Neural cell (in vitro differentiated cells): ENCODE measurements around the gene TMEM201. TPM values are rescaled to one million over a fixed set of nuclear protein-coding genes. Genes with fewer than 3 reads are reported as not detected.

Experiments
- H2AFZ ChIP-seq: fragments of 200-600, 300-800 bp; sonication (generic), shearing (Covaris generic); 2 replicates; pipeline ENCODE4 v1.6.0; 2014; ENCODE audit warnings: low read depth, mild to moderate bottlenecking, antibody characterized with exemption, low read length, moderate library complexity
- H3F3A ChIP-seq: fragments of 200-600 bp; shearing (Covaris generic); 2 replicates; pipeline ENCODE4 v1.6.1; 2016; ENCODE audit warnings: mild to moderate bottlenecking, moderate library complexity, mixed read lengths, antibody characterized with exemption, low read length; ENCODE audit not compliant: insufficient read depth, poor library complexity, severe bottlenecking
- H3K27ac ChIP-seq: fragments of 200-600, 300-800 bp; sonication (generic), shearing (Covaris generic); 2 replicates; pipeline ENCODE4 v1.5.1; 2014; ENCODE audit warnings: mild to moderate bottlenecking, low read length, moderate library complexity
- H3K27me3 ChIP-seq: fragments of 300-800, 200-600 bp; sonication (generic), shearing (Covaris generic); 2 replicates; pipeline ENCODE4 v1.6.0; 2014; ENCODE audit warnings: mild to moderate bottlenecking, low read depth, low read length, moderate library complexity; ENCODE audit not compliant: insufficient read depth
- H3K36me3 ChIP-seq: fragments of 300-800, 200-600 bp; sonication (generic), shearing (Covaris generic); 2 replicates; pipeline ENCODE4 v1.5.1; 2014; ENCODE audit warnings: mild to moderate bottlenecking, antibody characterized with exemption, low read length, moderate library complexity; ENCODE audit not compliant: insufficient read depth
- H3K4me2 ChIP-seq: fragments of 300-800, 200-600 bp; sonication (generic), shearing (Covaris generic); 2 replicates; pipeline ENCODE4 v1.6.0; 2014; ENCODE audit warnings: mild to moderate bottlenecking, low read length
- H3K4me3 ChIP-seq: fragments of 300-800, 200-600 bp; sonication (generic), shearing (Covaris generic); 2 replicates; pipeline ENCODE4 v1.5.1; 2014; ENCODE audit warnings: mild to moderate bottlenecking, low read length, moderate library complexity
- H3K79me2 ChIP-seq: fragments of 200-600 bp; shearing (Covaris generic); replicated peaks from 2 replicates; pipeline ENCODE4 v1.6.0; 2014; ENCODE audit warnings: mild to moderate bottlenecking, low read length, moderate library complexity; ENCODE audit not compliant: insufficient read depth
- H3K9ac ChIP-seq: fragments of 300-800, 200-600 bp; sonication (generic), shearing (Covaris generic); 2 replicates; pipeline ENCODE4 v1.6.1; 2016; ENCODE audit warnings: mild to moderate bottlenecking, low read length, mixed read lengths
- H3K9me2 ChIP-seq: fragments of 200-600 bp; shearing (Covaris generic); 2 replicates; pipeline ENCODE4 v1.6.1; 2016; ENCODE audit warnings: mild to moderate bottlenecking, low read length, mixed read lengths; ENCODE audit not compliant: insufficient read depth
- H3K9me3 ChIP-seq: fragments of 200-600, 300-800 bp; sonication (generic), shearing (Covaris generic); 2 replicates; pipeline ENCODE4 v1.6.1; 2016; ENCODE audit warnings: mild to moderate bottlenecking, mixed run types, low read length, moderate library complexity, mixed read lengths
- H4K20me1 ChIP-seq: fragments of 200-600 bp; shearing (Covaris generic); 2 replicates; pipeline ENCODE4 v1.6.1; 2016; ENCODE audit warnings: mild to moderate bottlenecking, mixed run types; ENCODE audit not compliant: insufficient read depth
- CTCF ChIP-seq: fragments of 450-650 bp; IDR thresholded peaks from 2 replicates; pipeline ENCODE4 v1.5.1; 2014; ENCODE audit warnings: antibody characterized with exemption, mild to moderate bottlenecking, moderate library complexity; ENCODE audit not compliant: poor library complexity, severe bottlenecking
- EZH2 ChIP-seq: fragments of 200-600, 300-800 bp; shearing (Covaris generic), sonication (generic); IDR thresholded peaks from 2 replicates; pipeline ENCODE4 v1.6.1; 2014; ENCODE audit warnings: antibody characterized with exemption, low read length, borderline replicate concordance, mild to moderate bottlenecking; ENCODE audit not compliant: insufficient read depth, poor library complexity, severe bottlenecking
- MXI1 ChIP-seq: fragments of 450-650 bp; conservative IDR thresholded peaks from 2 replicates; pipeline ENCODE4 v1.6.1; 2014; ENCODE audit warnings: antibody characterized with exemption, mild to moderate bottlenecking; ENCODE audit not compliant: poor library complexity, severe bottlenecking
- RAD21 ChIP-seq: fragments of 450-650 bp; conservative IDR thresholded peaks from 2 replicates; pipeline ENCODE4 v1.6.1; 2014; ENCODE audit warnings: antibody characterized with exemption, mild to moderate bottlenecking, moderate library complexity
- REST ChIP-seq: IDR thresholded peaks from 2 replicates; pipeline ENCODE4 v1.6.1; 2012; ENCODE audit warnings: borderline replicate concordance
- polyA plus RNA-seq: library from polyadenylated mRNA; depleted of rRNA; stranded (reverse); fragments of >200 nt; gene quantifications from 2 replicates; pipeline ENCODE4 v1.2.3, GENCODE V29; 2014

TMEM201 gene
- polyA plus RNA-seq, 1 donor from 2014 or later, result 7.3 TPM

GRCh38 chr1:9629445-9630201 lies 40.9 kb downstream of the TMEM201 start:
- no peak overlapping the region for H3K4me3 ChIP-seq
- H3F3A ChIP-seq, result no peaks in the 10 kb centered on the region
- no peak overlapping the region for H2AFZ ChIP-seq
- no peaks in the 10 kb centered on the region for H3K36me3 ChIP-seq
- no peak for TF ChIP-seq CTCF
- TF ChIP-seq MXI1, result no peak
- no peaks in the 10 kb centered on the region for H3K79me2 ChIP-seq
- H3K9me3 ChIP-seq, result no peaks in the 10 kb centered on the region
- no peak overlapping the region for H3K9ac ChIP-seq
- no peak overlapping the region for H3K27ac ChIP-seq
- no peak overlapping the region for H3K4me2 ChIP-seq
- H3K27me3 ChIP-seq, result no peaks in the 10 kb centered on the region
- H3K9me2 ChIP-seq, result no peaks in the 10 kb centered on the region
- no peaks in the 10 kb centered on the region for H4K20me1 ChIP-seq

- H3K9ac ChIP-seq, result no peak overlapping the region
- no peaks in the 10 kb centered on the region for H4K20me1 ChIP-seq
- H3K27me3 ChIP-seq, result no peaks in the 10 kb centered on the region
- H3K79me2 ChIP-seq, result no peaks in the 10 kb centered on the region
- H3K4me3 ChIP-seq, result no peak overlapping the region
- no peaks in the 10 kb centered on the region for H3F3A ChIP-seq
- no peak overlapping the region for H3K4me2 ChIP-seq
- no peak for TF ChIP-seq EZH2
- TF ChIP-seq REST, result no peak
- TF ChIP-seq RAD21, result no peak
- no peak for TF ChIP-seq MXI1
- TF ChIP-seq CTCF, result no peak
- H3K27ac ChIP-seq, result no peak overlapping the region
- H3K9me3 ChIP-seq, result no peaks in the 10 kb centered on the region
- H2AFZ ChIP-seq, result no peak overlapping the region
- H3K36me3 ChIP-seq, result no peaks in the 10 kb centered on the region
- H3K9me2 ChIP-seq, result no peaks in the 10 kb centered on the region
Measured at GRCh38 chr1:9630331-9631111, 41.8 kb downstream of the TMEM201 start.
